HG03064 (cell line): ENCODE results near the gene MORN5.
A peak's percentile ranks its signal among the peaks of the same experiment; 100 is the strongest.

Experiments
- ATAC-seq: cut with Tn5 transposase; IDR thresholded peaks from one replicate; pipeline ENCODE4 v1.9.1; 2021; ENCODE audit warnings: low read depth; ENCODE audit not compliant: unreplicated experiment

MORN5 gene

GRCh38 chr9:122124048-122124447 lies 35.7 kb upstream of the MORN5 start:
- ATAC-seq = no peak

- no peak for ATAC-seq
These were observed 35.2 kb upstream of the MORN5 start for GRCh38 chr9:122124528-122124927.

GRCh38 chr9:122125158-122125508 lies 34.6 kb upstream of the MORN5 start:
- peak; percentile 50 for ATAC-seq

- ATAC-seq = no peak
These were observed 34.0 kb upstream of the MORN5 start for GRCh38 chr9:122125509-122126330.

- ATAC-seq = no peak
These were observed 33.1 kb upstream of the MORN5 start for GRCh38 chr9:122126331-122127261.

GRCh38 chr9:122127396-122127798 lies 32.3 kb upstream of the MORN5 start:
- ATAC-seq = no peak

- ATAC-seq = no peak
These were observed 31.4 kb upstream of the MORN5 start for GRCh38 chr9:122128007-122128968.

- ATAC-seq = no peak
These were observed 30.8 kb upstream of the MORN5 start for GRCh38 chr9:122128969-122129343.

- no peak for ATAC-seq
These were observed 29.7 kb upstream of the MORN5 start for GRCh38 chr9:122129969-122130368.

- no peak for ATAC-seq
These were observed 28.9 kb upstream of the MORN5 start for GRCh38 chr9:122130837-122131236.

- no peak for ATAC-seq
These were observed 28.2 kb upstream of the MORN5 start for GRCh38 chr9:122131401-122132001.

- ATAC-seq = no peak
These were observed 27.2 kb upstream of the MORN5 start for GRCh38 chr9:122132539-122132938.

- ATAC-seq = no peak
These were observed 26.3 kb upstream of the MORN5 start for GRCh38 chr9:122133263-122133983.

- no peak for ATAC-seq
These were observed 25.6 kb upstream of the MORN5 start for GRCh38 chr9:122133984-122134535.

GRCh38 chr9:122134822-122135528 lies 24.7 kb upstream of the MORN5 start:
- no peak for ATAC-seq

GRCh38 chr9:122135529-122135859 lies 24.2 kb upstream of the MORN5 start:
- no peak for ATAC-seq

GRCh38 chr9:122138560-122139268 lies 21.0 kb upstream of the MORN5 start:
- no peak for ATAC-seq
